BJ (cell line): ENCODE results near the gene KIF6. TPM values are rescaled to one million over a fixed set of nuclear protein-coding genes. Genes with fewer than 3 reads are reported as not detected.

Experiments
- CTCF ChIA-PET: fragments of 350-600 bp; formaldehyde crosslinking; extraction: SDS; loops from one replicate; lab custom pipeline; 2021; ENCODE audit warnings: antibody characterized with exemption, inconsistent platforms; lab: Yijun Ruan, JAX
- POLR2A ChIA-PET: fragments of 300-600 bp; sonication (Branson Sonifier 250); formaldehyde crosslinking; extraction: SDS; loops from one replicate; lab custom pipeline; 2021; ENCODE audit warnings: antibody characterized with exemption; lab: Charles Lee
- DNase-seq: peaks from one replicate; pipeline ENCODE4 v3.0.0-alpha.2; 2011; ENCODE audit warnings: low read depth
- H3K27me3 ChIP-seq: 2 replicates; pipeline ENCODE4 v1.6.0; 2011; ENCODE audit warnings: low read length; ENCODE audit not compliant: control insufficient read depth, insufficient read depth
- H3K36me3 ChIP-seq: 2 replicates; pipeline ENCODE4 v1.5.1; 2011; ENCODE audit warnings: low read length; ENCODE audit not compliant: control insufficient read depth, insufficient read depth
- H3K4me3 ChIP-seq: 2 replicates; pipeline ENCODE4 v1.5.1; 2011; ENCODE audit warnings: low read depth, mild to moderate bottlenecking, control low read depth, low read length
- CTCF ChIP-seq: IDR thresholded peaks from 2 replicates; pipeline ENCODE4 v1.5.1; 2011; ENCODE audit warnings: low read depth, mild to moderate bottlenecking, control low read depth, inconsistent platforms, low read length, moderate library complexity; ENCODE audit not compliant: insufficient read depth
- polyA plus RNA-seq: library from polyadenylated mRNA; depleted of rRNA; stranded (reverse); fragments of >200 nt; gene quantifications from 2 replicates; pipeline ENCODE4 v1.2.3, GENCODE V29; 2011

The KIF6 gene
- polyA plus RNA-seq, 1 experiment = 0.56 TPM

- Histone ChIP-seq H3K36me3 (no peaks in the 10 kb centered on the region), H3K4me3 (no peak overlapping the region), H3K27me3 (no peaks in the 10 kb centered on the region)
- no peak for TF ChIP-seq CTCF
- ChIA-PET CTCF (no interaction called here), POLR2A (interaction anchor here (0.5 kb wide), 1 partner anchor 26 kb away, joined by 3 read pairs; no protein-coding TSS in a partner anchor)
- no peak for DNase-seq
Observed at GRCh38 chr6:39573541-39573940, 151.7 kb downstream of the KIF6 start.

GRCh38 chr6:39572661-39573340 lies 152.4 kb downstream of the KIF6 start:
- Histone ChIP-seq H3K36me3 (no peaks in the 10 kb centered on the region), H3K4me3 (no peak overlapping the region), H3K27me3 (no peaks in the 10 kb centered on the region)
- POLR2A ChIA-PET = interaction anchor here (0.5 kb wide), 1 partner anchor 27 kb away, joined by 3 read pairs; no protein-coding TSS in a partner anchor
- CTCF ChIA-PET = no interaction called here
- DNase-seq = no peak
- TF ChIP-seq CTCF = no peak

GRCh38 chr6:39568896-39569295 lies 156.3 kb downstream of the KIF6 start:
- POLR2A ChIA-PET = no interaction called here
- Histone ChIP-seq H3K27me3 (no peaks in the 10 kb centered on the region), H3K4me3 (no peak overlapping the region), H3K36me3 (no peaks in the 10 kb centered on the region)
- DNase-seq = peak; percentile 71
- CTCF ChIA-PET = no interaction called here
- TF ChIP-seq CTCF = no peak

- CTCF ChIA-PET = interaction anchor here (0.6 to 1.5 kb wide), 4 partner anchors 9 to 742 kb away, joined by 3 read pairs; no protein-coding TSS in a partner anchor
- POLR2A ChIA-PET = no interaction called here
- Histone ChIP-seq H3K36me3 (no peaks in the 10 kb centered on the region), H3K4me3 (no peak overlapping the region), H3K27me3 (no peaks in the 10 kb centered on the region)
- no peak for TF ChIP-seq CTCF
- no peak for DNase-seq
Observed at GRCh38 chr6:39567091-39567490, 158.1 kb downstream of the KIF6 start.

GRCh38 chr6:39566456-39566855 lies 158.8 kb downstream of the KIF6 start:
- Histone ChIP-seq H3K4me3 (no peak overlapping the region), H3K36me3 (no peaks in the 10 kb centered on the region), H3K27me3 (no peaks in the 10 kb centered on the region)
- no peak for TF ChIP-seq CTCF
- DNase-seq = no peak
- CTCF ChIA-PET = interaction anchor here (0.6 to 1.5 kb wide), 3 partner anchors 13 to 189 kb away, joined by 3 read pairs; no protein-coding TSS in a partner anchor
- POLR2A ChIA-PET = no interaction called here
